Hematopoietic multipotent progenitor cell treated with erythropoietin and hydrocortisone succinate and interleukin-3 and kit ligand, for 15 days (in vitro differentiated cells): ENCODE measurements around the gene PDK3.
A peak's percentile ranks its signal among the peaks of the same experiment; 100 is the strongest.

ENCODE experiments used
- DNase-seq: peaks from one replicate; pipeline ENCODE4 v3.0.0-alpha.2; 2015; ENCODE audit warnings: low spot score

PDK3 gene

GRCh38 chrX:24464836-24465531 lies at the start of gene PDK3:
Gene PDK3 (plus strand): TSS chrX:24465286. CDS start chrX:24465456, 170 bp downstream.
- peak; percentile 82 for DNase-seq

DNA sequence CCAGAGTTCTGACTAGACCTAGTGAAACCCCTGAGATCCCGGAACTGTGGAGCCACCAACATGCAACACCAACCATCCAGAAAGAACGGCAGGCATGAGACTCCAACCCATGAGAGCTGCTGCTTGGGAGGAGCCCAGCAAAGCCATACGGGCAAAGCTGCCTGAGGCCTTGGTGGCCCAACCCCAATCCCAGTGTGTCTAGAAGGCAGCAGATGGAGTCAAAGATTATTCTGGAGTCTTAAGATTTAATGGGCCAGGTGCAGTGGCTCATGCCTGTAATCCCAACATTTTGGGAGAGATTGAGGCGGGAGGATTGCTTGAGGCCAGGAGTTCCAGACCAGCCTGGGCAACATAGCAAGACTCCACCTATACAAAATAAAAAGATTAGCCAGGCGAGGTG lies 49.2 kb upstream of the PDK3 start:
- no peak for DNase-seq

- DNase-seq, result no peak
Observed at GRCh38 chrX:24423960-24424359, 41.1 kb upstream of the PDK3 start.

GRCh38 chrX:24424948-24425347 lies 40.1 kb upstream of the PDK3 start:
- no peak for DNase-seq

DNA sequence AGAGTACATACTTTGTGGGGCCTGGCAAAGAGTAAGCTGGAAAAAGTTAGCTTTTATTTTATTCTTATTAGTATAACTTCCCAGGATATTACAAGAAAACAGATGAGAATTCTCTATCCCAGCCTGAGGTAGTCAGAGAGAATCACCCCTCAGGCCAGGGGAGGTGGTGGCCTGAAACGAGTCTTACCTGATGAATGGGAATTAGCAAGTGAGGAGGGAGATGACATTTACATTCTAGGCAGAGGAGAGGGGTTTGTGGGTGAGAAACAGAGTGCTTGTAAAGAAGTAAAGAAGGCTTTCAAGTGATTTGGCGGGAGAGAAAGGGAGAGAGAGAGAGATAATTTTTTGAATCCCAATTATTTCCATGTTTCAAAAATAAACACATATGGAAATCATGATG lies 39.3 kb upstream of the PDK3 start:
- DNase-seq, result no peak

DNA sequence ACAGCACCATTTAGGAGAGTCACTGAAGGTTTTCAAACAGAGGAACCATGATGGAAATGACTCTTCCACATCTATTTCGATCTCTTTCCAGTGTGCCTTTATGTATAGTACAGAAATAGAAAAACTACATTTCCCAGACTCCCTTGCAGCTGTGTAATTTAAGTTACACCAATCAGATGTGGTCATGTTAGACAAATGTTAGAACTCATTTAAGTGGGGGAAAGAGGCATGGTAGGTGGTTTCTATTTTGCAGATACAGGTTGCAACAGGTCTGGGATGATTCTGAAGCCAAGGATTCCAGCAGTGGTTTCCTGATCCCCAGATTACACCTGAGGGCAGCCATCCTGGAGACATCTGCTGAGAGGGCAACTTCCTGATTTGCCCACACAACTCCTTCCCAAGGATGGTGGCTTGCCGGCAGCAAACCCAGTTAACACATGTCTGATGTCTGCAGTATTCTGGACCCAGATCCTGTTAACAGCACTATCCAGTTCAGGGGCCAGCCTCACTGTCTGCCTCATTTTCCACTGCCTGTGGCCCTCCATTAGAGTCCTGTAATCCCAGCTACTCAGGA lies 38.7 kb upstream of the PDK3 start:
- DNase-seq, result no peak

DNA sequence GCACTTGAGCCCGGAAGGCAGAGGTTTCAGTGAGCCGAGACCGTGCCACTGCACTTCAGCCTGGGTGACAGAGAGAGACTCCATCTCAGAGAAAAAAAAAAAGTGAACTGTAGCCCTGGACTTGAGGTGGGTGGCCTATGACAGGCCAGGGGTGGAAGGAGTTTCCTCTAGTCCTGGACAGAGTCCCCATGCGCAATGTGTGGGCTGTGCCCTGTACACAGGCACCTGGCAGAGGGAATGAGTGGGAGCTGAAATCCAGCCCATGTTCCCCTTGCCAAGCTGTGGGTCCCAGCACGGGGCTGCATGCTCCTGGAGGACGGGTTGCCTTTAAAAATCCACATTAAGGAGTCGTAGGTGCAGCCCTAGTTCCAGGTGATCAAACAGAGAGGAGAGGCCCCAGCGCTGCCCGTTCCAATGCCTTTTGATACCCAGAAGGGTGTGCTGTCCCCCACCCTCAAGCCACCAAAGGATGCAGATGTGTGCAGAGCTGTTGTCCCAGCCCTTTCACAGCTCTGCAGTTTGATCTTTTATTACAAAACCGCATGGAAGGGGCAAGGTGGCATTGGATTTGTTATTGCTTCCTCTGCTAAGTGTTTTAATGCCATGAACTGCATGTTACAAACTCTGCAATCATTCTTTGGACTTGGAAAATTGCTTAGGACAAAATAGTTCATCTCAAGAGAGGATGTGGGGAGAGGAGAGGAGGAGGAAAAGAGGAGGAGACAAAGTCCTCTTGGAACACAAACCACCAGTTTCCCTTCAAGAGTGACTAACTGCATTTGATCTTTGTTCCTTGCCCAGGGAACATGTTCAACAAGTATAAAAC lies 38.0 kb upstream of the PDK3 start:
- no peak for DNase-seq

DNA sequence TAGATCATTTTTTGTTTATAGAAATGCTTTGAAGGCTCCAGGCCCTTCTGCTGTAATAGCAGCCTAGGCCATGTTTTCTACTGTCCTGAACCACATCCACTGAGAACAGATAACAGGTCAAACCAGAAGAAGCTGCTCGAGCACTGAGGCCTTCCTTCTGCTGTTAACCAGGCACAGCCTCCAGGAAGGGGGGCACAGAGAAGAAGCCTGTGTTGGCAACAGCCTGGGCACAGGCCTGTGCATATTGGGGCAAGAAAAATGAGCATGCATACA lies 37.4 kb upstream of the PDK3 start:
- DNase-seq, result no peak

DNA sequence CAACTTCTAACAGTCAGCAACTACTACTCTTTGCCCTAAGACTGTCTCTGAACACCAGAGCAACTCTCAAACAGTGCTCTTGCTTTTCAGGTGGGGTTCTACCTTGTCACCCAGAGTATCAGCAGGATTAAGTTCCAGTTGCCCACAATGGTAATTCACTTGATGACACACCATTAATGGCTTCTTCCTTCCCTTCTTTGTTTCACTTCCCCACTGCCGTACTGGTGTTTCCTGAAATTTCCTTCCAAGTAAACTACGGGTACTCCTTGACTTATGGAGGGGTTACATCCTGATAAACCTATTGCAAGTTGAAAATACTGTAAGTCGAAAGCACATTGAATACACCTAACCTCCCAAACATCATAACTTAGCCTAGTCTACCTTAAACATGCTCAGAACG lies 36.6 kb upstream of the PDK3 start:
- DNase-seq, result no peak

DNA sequence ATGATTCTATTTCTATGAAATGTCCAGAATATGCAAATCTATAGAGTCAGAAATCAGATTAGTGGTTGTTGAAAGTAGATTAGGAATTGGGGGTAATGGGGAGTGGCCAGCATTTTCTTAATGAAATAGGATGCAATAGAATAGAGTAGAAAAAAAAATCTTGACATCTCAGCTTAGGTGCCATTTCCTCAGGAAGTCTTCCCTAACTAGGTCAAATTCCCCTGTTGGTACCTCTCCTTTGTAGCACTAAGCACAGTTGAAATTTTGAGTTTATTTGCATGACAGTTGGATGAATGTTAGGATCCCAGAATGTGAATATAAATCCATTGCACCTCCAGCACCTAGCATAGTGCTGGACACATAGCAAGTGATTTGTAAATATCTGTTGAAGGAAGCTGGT lies 30.0 kb upstream of the PDK3 start:
- no peak for DNase-seq

- no peak for DNase-seq
Observed at GRCh38 chrX:24443918-24444317, 21.2 kb upstream of the PDK3 start.

DNA sequence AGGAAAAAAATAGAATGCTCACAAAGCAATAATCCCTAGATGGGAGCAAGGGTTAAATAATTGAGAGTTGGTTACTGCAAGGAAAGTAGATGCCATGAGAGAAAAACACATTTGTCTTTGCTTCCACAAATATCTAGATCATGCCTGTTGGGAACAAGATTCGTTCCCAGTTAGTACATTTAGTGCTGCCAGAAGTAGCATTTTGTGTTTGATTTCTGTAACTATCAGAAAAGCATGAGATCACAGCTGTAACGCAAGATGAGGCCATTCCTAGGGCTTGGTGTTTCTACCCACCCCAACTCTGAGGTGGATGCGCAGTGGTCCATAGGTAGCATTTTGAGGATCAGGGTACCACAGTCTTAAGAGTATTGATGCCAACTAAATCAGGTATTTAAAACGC lies 20.4 kb upstream of the PDK3 start:
- no peak for DNase-seq

GRCh38 chrX:24448762-24449250 lies 16.3 kb upstream of the PDK3 start:
- no peak for DNase-seq

GRCh38 chrX:24463077-24463476 lies 2.0 kb upstream of the PDK3 start:
- DNase-seq, result no peak

GRCh38 chrX:24464498-24464835 lies 619 bp upstream of the PDK3 start:
- DNase-seq, result no peak

DNA sequence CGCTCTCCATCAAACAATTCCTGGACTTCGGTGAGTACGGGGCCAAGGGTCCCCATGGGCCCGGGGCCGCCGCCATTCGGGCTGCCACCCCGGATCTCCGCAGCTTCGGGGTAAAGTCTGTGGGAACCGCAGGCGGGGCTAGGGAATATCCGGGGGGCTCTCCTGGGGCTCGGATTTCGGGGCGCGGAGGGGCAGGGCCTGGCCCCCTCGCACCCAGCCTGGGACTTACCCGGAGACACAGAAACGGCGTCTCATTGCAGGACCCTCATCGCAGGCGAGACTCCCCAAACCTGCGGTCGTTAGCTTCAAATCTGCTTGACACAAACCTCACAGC lies 413 bp downstream of the PDK3 start:
- no peak for DNase-seq

- DNase-seq, result no peak
Observed at GRCh38 chrX:24466025-24466424, 939 bp downstream of the PDK3 start.

- no peak for DNase-seq
Observed at GRCh38 chrX:24468245-24468644, 3.2 kb downstream of the PDK3 start.

DNA sequence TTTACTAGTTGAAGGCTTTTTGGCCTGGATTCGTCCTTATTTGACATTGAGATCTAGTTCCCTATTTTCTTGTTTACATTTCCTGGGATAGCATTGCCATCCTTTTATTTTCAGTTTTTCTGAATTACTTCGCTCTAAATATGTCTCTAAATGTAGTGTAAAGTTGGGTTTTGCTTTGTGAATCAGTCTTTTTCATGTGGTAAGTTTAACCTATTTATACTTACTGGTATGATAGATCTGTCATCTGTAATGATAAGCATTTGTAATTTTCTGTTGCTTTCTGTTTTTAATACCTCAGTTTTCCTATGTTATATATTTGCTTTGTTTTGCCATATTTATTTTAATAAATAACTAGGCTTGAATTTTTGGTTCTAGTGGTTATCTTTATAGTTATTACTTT lies 6.7 kb downstream of the PDK3 start:
- no peak for DNase-seq

- no peak for DNase-seq
Observed at GRCh38 chrX:24475480-24475879, 10.4 kb downstream of the PDK3 start.

GRCh38 chrX:24478509-24478908 lies 13.4 kb downstream of the PDK3 start:
- no peak for DNase-seq

- no peak for DNase-seq
Observed at GRCh38 chrX:24479924-24480323, 14.8 kb downstream of the PDK3 start.

GRCh38 chrX:24480400-24480865 lies 15.3 kb downstream of the PDK3 start:
- peak; percentile 10 for DNase-seq
